Measurements from ENCODE around the gene CACNA1S. TPM values are rescaled to one million over a fixed set of nuclear protein-coding genes. Genes with fewer than 3 reads are reported as not detected.

CACNA1S gene
- total and polyA plus RNA-seq, 12 donors, result under 0.01 to 0.07 TPM; not detected in 10

DNA sequence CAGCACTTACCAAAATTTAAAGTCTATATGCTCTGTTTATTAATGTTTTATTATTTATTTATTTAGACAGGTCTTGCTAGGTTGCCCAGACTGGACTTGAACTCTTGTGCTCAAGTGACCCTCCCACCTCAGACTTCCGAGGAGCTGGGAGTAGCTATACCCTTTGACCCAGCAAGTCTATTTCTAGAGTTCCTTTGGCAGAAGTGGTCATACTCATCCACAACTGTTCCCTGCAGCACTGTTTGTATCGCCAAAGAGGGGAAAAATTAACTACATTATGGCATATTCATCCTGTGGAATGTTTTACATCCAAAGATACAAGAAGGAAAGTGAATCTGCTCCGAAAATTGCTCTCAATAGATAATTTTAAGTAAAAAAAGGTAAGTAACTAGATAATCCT lies 28.5 kb downstream of the CACNA1S start:
- H3K4me1 ChIP-seq (replicated peaks in 1 of 2), result no peaks in the 10 kb centered on the region
- DNase-seq, result no peak
- no peaks in the 10 kb centered on the region for H3K36me3 ChIP-seq (replicated peaks in 1 of 2)
- no peaks in the 10 kb centered on the region for H3K27me3 ChIP-seq
- TF ChIP-seq POLR2A (IDR thresholded peaks at IDR 0.05), result no peak
- TF ChIP-seq, protein P1, sequence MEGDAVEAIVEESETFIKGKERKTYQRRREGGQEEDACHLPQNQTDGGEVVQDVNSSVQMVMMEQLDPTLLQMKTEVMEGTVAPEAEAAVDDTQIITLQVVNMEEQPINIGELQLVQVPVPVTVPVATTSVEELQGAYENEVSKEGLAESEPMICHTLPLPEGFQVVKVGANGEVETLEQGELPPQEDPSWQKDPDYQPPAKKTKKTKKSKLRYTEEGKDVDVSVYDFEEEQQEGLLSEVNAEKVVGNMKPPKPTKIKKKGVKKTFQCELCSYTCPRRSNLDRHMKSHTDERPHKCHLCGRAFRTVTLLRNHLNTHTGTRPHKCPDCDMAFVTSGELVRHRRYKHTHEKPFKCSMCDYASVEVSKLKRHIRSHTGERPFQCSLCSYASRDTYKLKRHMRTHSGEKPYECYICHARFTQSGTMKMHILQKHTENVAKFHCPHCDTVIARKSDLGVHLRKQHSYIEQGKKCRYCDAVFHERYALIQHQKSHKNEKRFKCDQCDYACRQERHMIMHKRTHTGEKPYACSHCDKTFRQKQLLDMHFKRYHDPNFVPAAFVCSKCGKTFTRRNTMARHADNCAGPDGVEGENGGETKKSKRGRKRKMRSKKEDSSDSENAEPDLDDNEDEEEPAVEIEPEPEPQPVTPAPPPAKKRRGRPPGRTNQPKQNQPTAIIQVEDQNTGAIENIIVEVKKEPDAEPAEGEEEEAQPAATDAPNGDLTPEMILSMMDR (IDR thresholded peaks at IDR 0.05), result no peak
- intact Hi-C loops (cut with DNase I), result loop anchor here (5.0 to 10.0 kb wide), 2 partner anchors 34 to 141 kb away; no protein-coding TSS in a partner anchor
- 45 to 56% (median 52%) methylated on average over 3 of the region's 3 CpGs for WGBS, 4 donors
- H3K27ac ChIP-seq, result no peak overlapping the region
- no peaks in the 10 kb centered on the region for H3K9me3 ChIP-seq (replicated peaks in 1 of 3)
- H3K4me3 ChIP-seq, result no peak overlapping the region

DNA sequence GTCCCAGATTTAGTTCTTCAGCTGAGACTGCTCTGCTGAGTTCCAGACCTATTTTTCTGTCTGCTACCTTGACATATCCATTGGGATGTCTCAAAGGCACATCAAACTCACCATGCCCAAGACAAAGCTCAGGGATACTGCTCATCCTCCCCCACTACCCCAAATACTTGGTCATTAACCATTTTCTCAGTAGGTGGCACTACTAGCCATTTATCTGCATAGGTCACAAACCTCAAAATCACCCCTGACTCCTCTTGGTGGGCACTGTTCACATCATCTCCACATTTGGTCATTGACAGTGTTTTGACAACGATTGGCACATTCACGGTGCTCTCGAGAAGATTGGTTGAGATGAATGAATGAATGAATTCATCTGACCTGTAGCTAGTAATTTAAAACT lies 32.1 kb downstream of the CACNA1S start:
- Histone ChIP-seq H3K4me3 (no peak overlapping the region), H3K36me3 (replicated peaks in 1 of 2) (no peaks in the 10 kb centered on the region), H3K4me1 (replicated peaks in 1 of 2) (no peaks in the 10 kb centered on the region), H3K9me3 (replicated peaks in 1 of 3) (no peaks in the 10 kb centered on the region), H3K27ac (no peak overlapping the region), H3K27me3 (no peaks in the 10 kb centered on the region)
- intact Hi-C loops (cut with DNase I), result loop anchor here (5.0 to 10.0 kb wide), 2 partner anchors 37 to 145 kb away; no protein-coding TSS in a partner anchor
- WGBS, 4 donors, result 89 to 96% (median 90%) methylated on average over 3 of the region's 3 CpGs
- no peak for DNase-seq
- TF ChIP-seq, protein P1 (IDR thresholded peaks at IDR 0.05), result no peak

DNA sequence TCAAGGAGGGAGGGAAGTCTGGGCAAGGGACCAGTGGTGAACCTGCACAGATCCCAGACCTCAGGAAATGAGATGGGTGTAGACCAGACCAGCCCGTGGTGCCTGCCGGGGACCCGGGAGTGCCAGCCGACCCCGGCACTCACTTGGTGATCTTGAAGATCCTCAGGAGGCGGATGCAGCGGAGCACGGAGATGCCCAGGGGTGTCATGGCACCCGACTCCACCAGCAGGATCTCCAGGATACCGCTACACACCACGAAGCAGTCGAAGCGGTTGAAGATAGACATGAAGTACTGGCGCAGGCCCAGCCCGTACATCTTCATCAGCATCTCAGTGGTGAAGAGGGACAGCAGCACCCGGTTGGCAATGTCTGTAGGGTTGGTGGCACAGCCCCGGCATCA lies 34.5 kb downstream of the CACNA1S start:
- H3K27ac ChIP-seq, result no peak overlapping the region
- no peaks in the 10 kb centered on the region for H3K27me3 ChIP-seq
- TF ChIP-seq, protein P1 (IDR thresholded peaks at IDR 0.05), result no peak
- DNase-seq, result no peak
- no peak overlapping the region for H3K4me3 ChIP-seq
- intact Hi-C loops (cut with DNase I), result no loop called here
- no peaks in the 10 kb centered on the region for H3K36me3 ChIP-seq (replicated peaks in 1 of 2)
- H3K9me3 ChIP-seq (replicated peaks in 1 of 3), result no peaks in the 10 kb centered on the region
- 92 to 94% (median 93%) methylated on average over 17 of the region's 17 CpGs for WGBS, 4 donors
- no peaks in the 10 kb centered on the region for H3K4me1 ChIP-seq (replicated peaks in 1 of 2)

DNA sequence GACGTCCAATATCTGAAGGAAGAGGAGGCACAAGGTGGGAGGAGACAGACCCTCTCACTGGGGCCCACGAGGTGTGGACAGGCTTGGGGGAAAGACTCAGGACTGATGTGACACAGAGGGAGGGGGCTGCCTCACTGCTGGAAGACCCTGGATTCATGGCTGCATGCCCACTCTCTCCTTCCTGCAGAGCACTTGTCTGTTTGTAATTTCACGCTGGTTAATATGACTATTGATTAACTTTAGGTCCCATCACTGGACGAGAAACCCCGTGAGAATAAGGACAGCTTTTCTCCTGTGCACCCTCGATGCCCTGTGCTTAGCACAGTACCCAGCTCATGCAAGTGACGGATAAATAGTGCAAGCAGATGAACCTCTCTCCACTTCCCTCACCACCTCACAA lies 35.1 kb downstream of the CACNA1S start:
- Histone ChIP-seq H3K9me3 (replicated peaks in 1 of 3) (no peaks in the 10 kb centered on the region), H3K27me3 (no peaks in the 10 kb centered on the region), H3K27ac (no peak overlapping the region), H3K36me3 (replicated peaks in 1 of 2) (no peaks in the 10 kb centered on the region), H3K4me1 (replicated peaks in 1 of 2) (no peaks in the 10 kb centered on the region), H3K4me3 (no peak overlapping the region)
- TF ChIP-seq, protein P1 (IDR thresholded peaks at IDR 0.05), result no peak
- no peak for TF ChIP-seq POLR2A (IDR thresholded peaks at IDR 0.05)
- intact Hi-C loops (cut with DNase I), result no loop called here
- 78 to 93% (median 82%) methylated on average over 7 of the region's 7 CpGs for WGBS, 4 donors
- no peak for DNase-seq
